ENCODE measurements around the gene PRMT7. TPM values are rescaled to one million over a fixed set of nuclear protein-coding genes. Genes with fewer than 3 reads are reported as not detected.

PRMT7 gene
- total and polyA plus RNA-seq, 2 of the 8 experiments (the other 6 are each of a cell fraction or from before 2014, with no cell fraction given) = 48.2 to 49.3 TPM

GRCh38 chr16:68386628-68387027, 75.8 kb downstream of the PRMT7 start:
- Histone ChIP-seq H2BK12ac (ENCODE audit: low read depth, low read length) (peak overlapping the region; percentile 75; the same call in 1 of the 2 replicates), H3K27ac (ENCODE audit: low read depth, low read length) (no peak overlapping the region), H2AK5ac (ENCODE audit: low read depth, low read length) (no peak overlapping the region), H4K91ac (replicated peaks; ENCODE audit: insufficient read length, low read length) (no peak overlapping the region), H3K79me1 (ENCODE audit: low read depth, low read length) (no peaks in the 10 kb centered on the region), H3K18ac (ENCODE audit: extremely low read depth, low read length) (0 out of 2 replicates have a peak overlapping the region, but pooled peaks have one; percentile 55), H3K9ac (replicated peaks in 1 of 4; ENCODE audit: extremely low read depth in 1 of 4, low read depth in 3 of 4, low read length in 3 of 4) (no peak overlapping the region), H3K56ac (replicated peaks; ENCODE audit: insufficient read length, low read depth, low read length) (no peak overlapping the region), H2BK120ac (replicated peaks; ENCODE audit: low read depth, low read length) (no peak overlapping the region), H3K36me3 (ENCODE audit: control insufficient read depth in 2 of 4, insufficient read depth in 4 of 4, low read length in 3 of 4) (no peaks in the 10 kb centered on the region), H3K27me3 (replicated peaks in 1 of 4; ENCODE audit: control insufficient read depth in 3 of 4, extremely low read depth in 1 of 4, insufficient read depth in 3 of 4, low read length in 3 of 4) (no peaks in the 10 kb centered on the region; a peak in 1 of 7 replicates), H2BK20ac (ENCODE audit: low read length) (0 out of 2 replicates have a peak overlapping the region, but pooled peaks have one; percentile 34), H3K4ac (replicated peaks; ENCODE audit: insufficient read length, low read depth, low read length) (no peak overlapping the region), H4K20me1 (replicated peaks in 1 of 2; ENCODE audit: control insufficient read depth in 1 of 2, insufficient read depth in 2 of 2, low read length in 2 of 2) (no peaks in the 10 kb centered on the region), H4K8ac (ENCODE audit: extremely low read depth, insufficient read depth, low read length) (peak overlapping the region; percentile 20; the same call in 1 of the 2 replicates), H2BK5ac (ENCODE audit: low read depth, low read length) (peak overlapping the region; percentile 52; the same call in 1 of the 2 replicates), H4K5ac (ENCODE audit: insufficient read length, low read depth, low read length) (no peak overlapping the region), H3K23me2 (ENCODE audit: low read depth, low read length) (no peaks in the 10 kb centered on the region), H3K14ac (ENCODE audit: insufficient read length) (no peak overlapping the region), H3K4me2 (ENCODE audit: insufficient read depth in 1 of 2, low read depth in 2 of 2, low read length in 2 of 2) (no peak overlapping the region), H2BK15ac (ENCODE audit: low read length) (no peak overlapping the region), H2AFZ (ENCODE audit: low read length) (no peak overlapping the region), H3K9me3 (ENCODE audit: insufficient read depth in 2 of 2, low read depth in 1 of 2, low read length in 1 of 2) (no peaks in the 10 kb centered on the region), H3K79me2 (ENCODE audit: control insufficient read depth in 1 of 2, insufficient read depth in 2 of 2, low read length in 2 of 2) (no peaks in the 10 kb centered on the region), H3K4me1 (replicated peaks in 1 of 4; ENCODE audit: control insufficient read depth in 3 of 4, insufficient read depth in 4 of 4, low read length in 3 of 4) (peaks cover 3 to 28% (median 20%) of the 10 kb centered on the region in 4 experiments), H3K23ac (ENCODE audit: insufficient read length) (no peak overlapping the region), H3K4me3 (ENCODE audit: extremely low read depth in 1 of 4, insufficient read depth in 2 of 4, low read depth in 3 of 4, low read length in 4 of 4) (no peak overlapping the region)
- ChIA-PET CTCF (ENCODE audit: partially characterized antibody) (interaction anchor here (1.1 to 10.6 kb wide), 5 partner anchors 9 to 47 kb away, joined by 3 to 221 read pairs (median 5); no protein-coding TSS in a partner anchor), POLR2A (ENCODE audit: partially characterized antibody) (interaction anchor here (0.8 to 0.9 kb wide), 3 partner anchors 9 to 75 kb away, joined by 3 to 4 read pairs (median 4); partner anchors contain the start of genes PRMT7 and SLC7A6OS)
- TF ChIP-seq CREB1 (IDR thresholded peaks at IDR 0.05) (no peak), CBX8 (IDR thresholded peaks at IDR 0.05; ENCODE audit: borderline replicate concordance, low read depth, low read length) (no peak), NRF1 (IDR thresholded peaks at IDR 0.05; ENCODE audit: low read depth, low read length) (no peak), ASH2L (IDR thresholded peaks at IDR 0.05; ENCODE audit: low read length) (no peak), NANOG (IDR thresholded peaks at IDR 0.05; ENCODE audit: insufficient read depth, low read depth, low read length, poor library complexity, severe bottlenecking) (no peak), POLR2AphosphoS5 (IDR thresholded peaks at IDR 0.05; ENCODE audit: low read depth, low read length) (no peak), RNF2 (IDR thresholded peaks at IDR 0.05; ENCODE audit: borderline replicate concordance, low read depth, low read length, missing control alignments, poor library complexity, severe bottlenecking) (no peak)
- WGBS, 2 experiments (ENCODE audit: extremely low coverage in 1 of 2, insufficient coverage in 1 of 2, insufficient read length in 1 of 2, insufficient replicate concordance in 2 of 2, low coverage in 1 of 2, low lambda C conversion rate in 2 of 2, missing lambda C conversion rate in 1 of 2) = 91% methylated on average over 14 of the region's 14 CpGs; no CpG with 5 or more reads in 1 of the 2 experiments
- FAIRE-seq = no peak
- no peak for DNase-seq (ENCODE audit: low read depth in 1 of 2, low spot score in 2 of 2)
